GM04503 (cell line): Measurements from ENCODE around the gene NELFA.
"Not testable (repeated sequence)": the region's sequence is repeated elsewhere in the genome, so short reads cannot be mapped to it uniquely, and the experiment has no call there.

Experiments used
- DNase-seq: peaks from one replicate; pipeline ENCODE4 v3.0.0-alpha.2; 2012; ENCODE audit warnings: low read depth

Gene NELFA

DNA sequence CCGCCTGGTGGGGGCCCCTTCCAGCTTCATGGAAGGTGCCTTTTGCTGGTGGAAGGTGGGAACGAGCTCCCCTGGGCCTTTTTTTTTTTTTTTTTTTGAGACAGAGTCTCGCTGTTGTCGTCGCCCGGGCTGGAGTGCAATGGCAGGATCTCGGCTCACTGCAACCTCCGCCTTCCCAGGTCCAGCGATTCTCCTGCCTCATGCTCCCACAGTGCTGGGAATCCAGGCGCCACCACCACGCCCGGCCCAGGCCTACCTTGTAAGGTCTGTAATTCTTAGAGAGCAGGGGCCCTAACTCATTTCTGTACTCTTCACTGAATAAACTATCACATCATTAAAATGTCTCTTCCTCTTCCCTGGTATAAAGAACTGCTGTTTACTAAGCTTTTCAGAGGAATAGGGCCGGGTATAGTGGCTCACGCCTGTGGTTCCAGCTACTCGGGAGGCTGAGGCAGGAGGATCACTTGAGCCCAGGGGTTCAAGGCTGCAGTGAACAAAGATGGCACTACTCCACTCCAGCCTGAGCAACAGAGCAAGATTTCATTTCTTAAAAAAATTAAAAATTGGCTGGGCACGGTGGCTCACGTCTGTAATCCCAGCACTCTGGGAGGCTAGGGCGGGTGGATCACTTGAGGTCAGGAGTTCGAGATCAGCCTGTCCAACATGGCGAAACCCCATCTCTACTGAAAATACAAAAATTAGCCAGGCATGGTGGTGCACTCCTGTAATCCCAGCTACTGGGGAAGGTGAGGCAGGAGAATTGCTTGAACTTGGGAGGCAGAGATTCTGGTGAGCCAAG lies 14.9 kb downstream of the NELFA start:
- not testable (repeated sequence) for DNase-seq

DNA sequence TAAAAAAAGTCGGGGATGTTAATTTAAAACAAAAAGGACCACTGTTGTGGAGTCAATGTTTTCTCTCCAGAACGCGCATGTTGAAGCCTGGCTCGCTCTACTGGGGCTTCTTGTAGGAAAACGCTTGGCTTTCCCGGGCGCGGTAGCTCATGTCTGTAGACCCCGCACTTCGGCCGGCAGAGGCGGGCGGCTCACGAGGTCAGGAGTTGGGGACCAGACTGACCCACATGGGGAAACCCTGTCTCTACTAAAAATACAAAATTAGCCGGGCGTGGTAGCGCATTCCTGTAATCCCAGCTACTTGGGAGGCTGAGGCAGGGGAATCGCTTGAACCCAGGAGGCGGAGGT lies 15.6 kb downstream of the NELFA start:
- DNase-seq: no peak

DNA sequence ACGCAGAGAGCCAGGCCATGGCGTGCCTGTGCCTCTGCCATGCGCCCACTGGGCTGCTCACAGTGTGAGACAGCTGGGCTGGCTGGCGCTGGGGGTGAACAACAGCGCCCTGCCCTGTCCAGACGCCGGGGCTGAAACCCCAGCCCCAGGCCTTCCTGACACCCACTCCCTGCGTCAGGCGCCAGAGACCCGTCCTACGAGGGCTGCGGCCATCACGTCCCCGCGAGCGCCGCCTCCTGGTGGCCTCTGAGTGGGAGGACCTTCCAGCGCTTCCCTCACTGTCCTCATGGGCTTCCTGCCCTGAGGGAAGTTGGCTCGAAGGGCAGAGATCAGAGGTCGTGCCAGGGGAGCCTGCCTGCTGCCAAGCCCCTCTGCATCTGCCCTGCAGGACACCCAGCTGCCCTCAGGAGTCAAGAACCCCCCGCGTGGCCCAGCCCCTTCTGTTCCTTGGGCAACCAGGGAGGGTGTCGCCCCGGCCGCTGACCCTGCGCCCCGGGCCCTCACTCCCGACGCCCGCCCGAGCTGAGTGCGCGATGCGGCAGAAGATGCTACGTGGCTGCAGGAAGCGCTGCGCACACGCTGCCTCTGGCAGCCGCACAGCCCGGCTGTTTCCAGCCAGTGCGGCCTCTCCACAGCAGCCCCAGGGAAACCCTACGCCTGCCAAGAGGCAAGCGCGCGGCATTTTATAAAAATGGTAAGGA lies 16.2 kb downstream of the NELFA start:
- no peak for DNase-seq

DNA sequence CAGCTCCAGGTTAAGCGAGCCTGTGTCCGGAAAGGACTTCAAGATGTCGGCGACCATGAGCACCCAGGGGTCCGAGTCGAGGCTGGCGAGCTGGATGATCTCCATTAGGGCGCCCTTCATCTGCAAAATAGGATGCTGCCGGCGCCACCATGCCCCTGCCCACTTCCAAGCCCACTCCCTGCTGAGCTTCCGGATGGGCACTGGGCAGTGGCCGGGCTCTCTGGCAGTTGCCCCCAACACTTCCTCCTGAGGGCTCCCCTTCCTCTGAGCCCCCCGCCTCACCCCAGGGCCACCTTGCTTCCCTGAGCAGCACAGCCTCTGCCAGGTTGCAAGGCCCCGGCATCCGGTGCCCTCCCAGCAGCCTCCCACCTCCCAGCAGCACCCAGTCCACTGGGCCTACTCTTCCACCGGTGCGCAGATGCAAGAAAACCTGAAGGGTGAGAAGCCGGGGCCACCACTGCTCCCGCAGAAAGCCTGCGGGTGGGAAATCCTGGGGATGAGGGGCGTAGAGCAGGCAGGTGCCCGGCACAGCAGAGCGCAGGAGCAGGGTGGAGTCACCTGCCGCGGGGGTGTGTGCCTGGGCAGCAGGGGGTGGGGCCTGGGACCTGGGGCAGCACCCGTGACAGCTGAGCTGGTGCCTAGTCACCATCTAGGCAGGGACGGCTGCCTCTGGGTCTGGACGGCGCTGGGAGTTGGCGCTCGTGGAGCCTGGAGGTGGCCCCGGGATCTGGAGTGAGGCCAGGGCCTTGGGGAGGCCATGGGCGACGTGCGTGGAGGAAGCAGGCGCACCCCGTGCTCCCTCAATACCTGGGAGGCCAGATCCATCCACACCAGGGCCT lies 17.0 kb downstream of the NELFA start:
- no peak for DNase-seq

DNA sequence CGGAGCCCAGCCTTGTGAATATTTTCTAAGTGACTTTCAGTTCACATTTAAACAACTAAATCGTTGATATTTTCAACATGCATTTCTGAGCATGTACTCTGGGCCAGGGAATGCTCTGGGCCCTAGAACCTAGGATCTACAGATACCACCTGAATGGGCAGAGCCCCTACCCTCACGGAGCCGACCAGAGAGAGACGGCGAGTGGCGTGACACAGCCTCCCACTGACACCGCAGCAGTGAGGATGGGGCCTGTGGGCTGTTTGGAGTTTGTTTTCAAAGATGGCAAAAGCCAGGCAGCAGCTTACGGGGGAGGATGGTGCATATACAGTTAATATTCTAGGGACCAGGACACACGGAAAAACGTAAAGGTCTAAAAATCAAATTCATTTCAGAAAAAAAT lies 17.7 kb downstream of the NELFA start:
- DNase-seq: no peak

DNA sequence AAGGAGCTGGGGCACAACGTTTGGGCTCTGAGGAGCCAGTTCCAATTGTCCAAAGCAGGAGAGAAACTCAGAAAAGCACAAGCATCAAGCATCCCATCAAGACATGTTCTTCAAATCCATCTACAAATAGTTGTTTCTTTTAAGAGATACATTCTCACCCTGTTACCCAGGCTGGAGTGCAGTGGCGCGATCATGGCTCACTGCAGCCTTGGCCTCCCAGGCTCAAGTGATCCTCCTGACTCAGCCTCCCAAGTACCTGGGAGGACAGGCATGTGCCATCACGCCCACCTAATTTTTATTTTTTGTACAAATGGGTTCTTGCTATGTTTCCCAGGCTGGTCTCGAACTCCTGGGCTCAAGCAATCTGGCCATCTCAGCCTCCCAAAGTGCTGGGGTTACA lies 18.1 kb downstream of the NELFA start:
- DNase-seq: no peak

DNA sequence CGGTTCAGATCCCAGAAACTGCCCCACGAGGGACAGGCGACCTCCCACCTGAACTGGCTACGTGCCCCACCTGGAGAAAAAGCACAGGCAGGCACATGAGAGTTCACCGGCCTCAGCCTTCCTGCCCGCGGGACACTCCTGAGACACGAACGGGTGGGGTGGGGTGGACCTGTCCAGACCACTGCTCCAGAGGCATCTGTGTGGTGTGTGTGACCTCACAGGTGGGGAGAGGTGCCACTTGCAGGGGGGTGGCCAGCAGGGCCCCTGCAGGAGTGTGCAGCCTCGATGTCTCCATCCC lies 18.5 kb downstream of the NELFA start:
- DNase-seq: no peak

DNA sequence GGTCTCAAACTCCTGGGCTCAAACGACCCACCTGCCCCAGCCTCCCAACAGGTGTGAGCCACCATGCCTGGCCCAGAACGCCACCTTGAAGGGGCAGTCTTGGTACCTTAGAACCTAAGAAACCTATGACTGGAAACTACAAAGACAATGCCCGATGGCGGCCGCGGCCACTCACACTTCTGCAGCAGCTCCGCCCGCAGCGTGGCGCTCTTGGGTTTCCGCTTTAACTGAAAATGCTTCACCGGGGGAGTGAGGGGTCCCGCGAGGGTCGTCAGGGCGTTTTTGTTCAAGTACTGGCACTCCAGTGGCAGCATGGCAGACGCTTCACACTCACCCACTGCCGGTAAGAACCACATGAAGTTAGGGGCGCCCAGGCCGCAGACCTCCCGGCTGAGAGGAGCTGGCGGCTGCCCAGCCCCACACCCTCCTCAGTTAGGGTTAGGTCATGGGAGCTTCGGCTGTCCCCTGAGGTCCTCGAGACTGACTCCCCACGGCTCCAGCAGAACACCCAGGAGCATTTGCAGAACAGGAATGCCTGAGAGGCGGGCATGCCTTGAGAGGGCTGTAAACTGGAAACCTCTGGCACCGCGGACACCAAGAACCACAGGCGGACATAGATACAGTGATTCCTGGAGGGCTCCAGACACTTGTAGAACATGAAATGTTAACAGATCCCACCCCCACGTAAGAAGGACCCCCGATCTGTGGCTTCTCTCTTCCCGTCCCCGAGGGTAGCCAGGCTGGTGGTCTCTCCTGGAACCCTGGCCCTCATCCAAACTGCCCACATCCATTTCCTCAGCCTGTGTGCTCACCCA lies 19.0 kb downstream of the NELFA start:
- no peak for DNase-seq

DNA sequence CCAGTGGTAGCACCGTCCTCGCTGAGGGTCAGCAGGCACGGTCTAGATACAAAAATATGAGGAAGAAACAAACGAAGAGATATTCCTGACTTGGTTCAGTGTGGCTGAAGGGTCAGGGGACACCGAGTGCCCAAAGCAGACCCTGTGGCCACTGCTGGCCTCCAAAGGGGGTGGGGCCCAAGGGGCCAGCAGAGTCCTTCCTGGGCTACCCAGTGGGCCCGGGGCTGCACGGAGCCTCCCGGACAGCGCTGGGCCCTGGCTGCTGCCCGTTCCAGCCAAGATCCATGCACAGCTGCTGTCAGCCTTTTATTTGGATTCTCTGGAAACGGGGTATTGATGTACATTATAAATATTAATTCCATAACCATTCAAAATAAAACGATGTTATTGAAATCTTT lies 20.4 kb downstream of the NELFA start:
- DNase-seq: no peak

DNA sequence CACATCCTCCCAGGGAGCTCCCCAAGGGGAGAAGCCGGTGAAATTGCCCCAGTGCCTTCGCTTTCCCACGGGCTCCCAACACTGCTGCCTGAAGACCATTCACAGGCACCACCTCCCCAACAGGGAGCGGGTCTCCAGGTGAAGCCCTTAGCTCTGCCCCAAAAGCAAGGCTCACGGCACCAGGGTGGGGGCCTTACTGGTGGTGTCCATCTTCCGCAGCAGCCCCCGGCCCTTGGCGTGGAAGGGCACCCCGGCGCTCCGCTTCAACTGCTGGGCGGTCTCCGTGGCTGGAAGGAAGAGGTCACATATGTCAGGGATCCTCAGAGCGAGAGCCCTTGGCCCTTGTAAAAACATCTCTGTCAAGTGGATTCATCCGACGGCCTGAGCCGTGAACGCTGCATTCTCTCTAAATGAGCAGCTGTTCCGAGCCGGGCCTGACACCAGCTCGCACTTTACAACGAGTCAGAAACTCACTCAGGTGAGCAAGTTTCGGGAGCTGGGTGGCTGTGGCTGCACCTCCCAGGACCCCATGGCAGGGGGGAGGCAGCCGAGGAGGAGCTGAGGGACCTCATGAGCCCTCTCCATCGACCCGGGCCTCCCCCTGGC lies 20.9 kb downstream of the NELFA start:
- no peak for DNase-seq

DNA sequence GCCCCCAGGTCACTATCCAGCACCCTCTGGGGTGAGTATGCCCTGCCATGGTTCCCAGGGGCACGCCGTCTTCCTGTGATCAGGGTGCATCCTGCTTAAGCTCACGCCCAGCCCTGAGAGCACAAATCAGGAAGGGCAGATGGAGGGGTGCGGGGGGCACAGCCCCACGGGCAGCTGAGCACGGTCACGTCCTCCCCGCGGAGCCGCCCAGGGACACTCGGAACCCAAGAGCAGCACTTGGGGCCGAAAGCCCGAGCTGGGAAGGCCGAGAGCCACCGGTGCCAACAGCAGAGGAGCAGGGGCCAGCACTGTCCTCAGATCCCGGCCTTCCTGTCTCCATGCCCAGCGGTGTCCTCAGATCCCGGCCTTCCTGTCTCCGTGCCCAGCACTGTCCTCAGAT lies 21.5 kb downstream of the NELFA start:
- DNase-seq: no peak

DNA sequence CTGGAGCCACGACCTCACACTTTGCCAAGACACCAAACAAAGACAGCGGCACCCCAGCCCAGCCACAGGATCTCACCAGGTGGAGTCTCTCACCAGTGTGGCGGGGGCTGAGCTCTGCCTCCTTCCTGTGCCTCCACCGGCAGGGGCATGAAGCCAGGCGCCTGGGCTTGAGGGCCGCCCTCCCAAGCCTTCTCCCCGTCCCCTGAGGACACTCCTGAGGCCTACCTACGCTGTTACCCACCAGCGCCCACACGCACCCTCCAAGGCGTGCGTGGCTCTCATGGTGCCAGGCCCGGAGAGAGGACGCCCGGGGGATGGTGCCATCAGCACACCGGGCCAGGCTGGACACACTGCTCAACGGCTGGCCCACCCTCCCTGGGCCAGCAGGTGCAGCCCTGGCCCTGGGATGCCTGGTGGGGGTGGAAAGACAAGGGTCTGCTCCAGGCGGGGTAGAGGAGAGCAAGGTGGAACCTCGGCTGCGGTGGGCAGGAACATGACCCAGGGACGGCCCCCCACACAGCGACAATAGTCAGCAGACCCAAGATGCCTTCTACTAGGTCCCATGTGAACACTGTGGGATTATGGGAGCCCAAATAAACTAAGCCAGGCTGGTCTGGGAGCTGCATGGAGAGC lies 22.1 kb downstream of the NELFA start:
- DNase-seq: no peak

DNA sequence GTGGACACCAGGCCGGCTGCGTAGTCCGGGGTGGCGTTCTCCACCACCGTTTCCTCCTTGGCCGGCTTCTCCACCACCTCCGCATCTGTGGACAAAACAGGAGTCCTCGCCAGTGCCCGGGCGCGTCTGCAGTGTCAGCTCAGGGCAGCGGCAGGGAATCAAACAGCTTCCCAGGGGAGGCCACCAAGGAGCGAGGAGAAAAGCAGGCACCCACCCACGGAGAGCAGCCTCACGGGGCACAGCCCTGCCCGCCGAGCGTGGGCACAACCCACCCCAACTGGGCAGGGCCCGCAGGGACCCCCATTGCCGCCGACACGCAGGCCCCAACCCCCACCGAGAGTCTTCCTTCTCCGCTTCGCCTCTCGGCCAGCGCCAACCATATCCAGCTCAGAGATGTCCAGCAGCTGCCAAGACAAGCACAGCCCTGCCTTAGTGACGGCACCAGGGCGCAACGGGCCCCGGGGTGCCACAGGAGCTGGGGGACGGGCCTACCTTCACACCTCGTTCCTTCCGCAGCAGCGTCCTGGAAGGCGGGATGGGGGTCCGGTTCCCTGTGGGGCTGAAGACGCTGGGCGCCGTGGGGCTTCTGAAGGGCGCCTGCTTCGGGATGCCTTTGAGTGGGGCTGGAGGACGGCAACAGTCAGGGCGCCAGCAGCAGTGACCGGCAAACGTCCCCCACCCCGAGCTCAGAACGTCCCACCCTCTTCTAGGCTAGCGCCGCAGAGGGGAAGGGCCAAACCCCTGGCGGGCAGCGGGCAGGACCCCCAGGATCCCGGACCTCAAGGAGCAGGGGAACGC lies 22.8 kb downstream of the NELFA start:
- DNase-seq: no peak

DNA sequence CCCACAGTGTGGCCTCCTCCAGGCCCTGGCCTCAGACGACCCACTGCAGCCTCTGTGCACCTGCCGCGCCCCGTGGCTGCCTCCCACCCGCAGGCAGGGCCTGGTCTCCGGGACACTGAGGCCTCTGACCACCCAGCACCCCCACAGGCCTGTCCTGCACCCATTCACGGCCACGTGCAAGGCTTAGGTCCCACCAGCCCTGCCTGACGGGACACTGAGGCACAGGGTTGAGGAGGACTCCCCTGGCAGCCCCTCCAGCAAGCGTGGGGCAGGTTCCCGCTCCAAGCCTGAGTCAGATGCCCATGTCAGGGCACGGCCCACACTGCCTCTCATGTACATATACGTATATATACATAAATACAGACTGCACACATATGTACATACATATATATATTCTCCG lies 23.5 kb downstream of the NELFA start:
- no peak for DNase-seq

DNA sequence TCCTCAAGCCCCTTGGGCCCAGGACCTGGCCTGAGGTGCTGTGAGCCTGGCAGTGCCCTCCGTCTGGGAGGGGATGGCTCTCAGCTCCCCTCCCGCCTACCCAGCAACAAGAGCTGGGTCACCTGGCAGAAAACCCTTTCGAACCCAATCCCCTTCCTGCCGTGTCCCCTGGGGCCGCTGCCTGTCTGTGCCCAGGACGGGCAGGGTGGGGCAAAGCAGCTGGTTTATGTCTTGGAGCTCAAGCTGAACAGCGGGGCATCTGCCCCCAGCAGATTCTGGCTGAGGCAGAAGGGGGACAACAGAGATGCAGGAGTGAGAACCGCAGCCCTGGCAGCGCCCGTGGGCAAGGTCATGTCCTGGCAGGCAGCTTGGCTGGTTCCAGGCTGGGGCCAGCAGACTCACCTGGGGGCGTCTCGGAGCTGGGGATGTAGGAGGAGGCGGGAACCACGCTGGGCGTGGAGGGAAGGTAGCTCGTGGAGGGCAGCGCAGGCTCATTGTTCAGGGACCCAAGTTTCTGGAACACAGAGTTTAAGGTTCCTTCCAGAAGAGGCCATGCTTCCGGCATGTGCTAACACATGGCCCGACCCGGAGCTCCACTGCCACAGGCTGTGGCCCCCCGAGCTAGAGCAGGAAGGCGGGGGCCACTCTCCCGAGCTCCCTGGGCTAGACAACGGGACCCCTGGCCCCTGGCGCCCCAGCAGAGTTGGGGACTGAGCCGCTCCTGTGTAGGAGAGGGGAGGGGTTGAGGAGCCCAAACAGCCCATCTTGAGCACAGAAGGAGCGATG lies 24.2 kb downstream of the NELFA start:
- DNase-seq: no peak

DNA sequence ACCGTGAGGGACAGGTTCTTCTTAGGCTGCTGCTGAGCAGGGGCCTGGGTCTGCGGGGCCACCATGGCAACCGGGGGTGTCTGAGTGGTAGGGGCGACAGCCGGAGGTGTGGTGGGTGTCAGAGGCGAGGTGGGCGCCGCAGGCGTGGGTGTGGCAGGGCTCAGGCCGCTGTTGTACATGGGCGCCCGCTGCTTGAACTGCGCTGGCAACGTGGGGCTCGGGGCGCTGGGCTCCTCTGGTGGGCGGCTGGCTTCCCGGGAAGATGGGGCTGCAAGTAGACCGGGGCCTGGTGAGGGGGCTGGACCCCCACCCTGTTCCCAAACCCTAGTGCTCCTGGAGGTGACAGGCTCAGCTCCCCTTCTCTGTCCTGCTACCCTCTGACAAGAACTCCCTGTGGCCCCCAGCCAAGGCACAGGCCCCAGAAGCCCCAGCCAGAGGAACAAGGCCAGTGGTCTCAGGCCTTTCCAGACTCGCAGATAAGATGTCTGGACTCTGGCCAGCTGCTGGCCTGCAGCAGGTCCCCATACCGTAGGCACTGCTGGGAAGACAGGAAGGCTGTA lies 24.8 kb downstream of the NELFA start:
- no peak for DNase-seq

DNA sequence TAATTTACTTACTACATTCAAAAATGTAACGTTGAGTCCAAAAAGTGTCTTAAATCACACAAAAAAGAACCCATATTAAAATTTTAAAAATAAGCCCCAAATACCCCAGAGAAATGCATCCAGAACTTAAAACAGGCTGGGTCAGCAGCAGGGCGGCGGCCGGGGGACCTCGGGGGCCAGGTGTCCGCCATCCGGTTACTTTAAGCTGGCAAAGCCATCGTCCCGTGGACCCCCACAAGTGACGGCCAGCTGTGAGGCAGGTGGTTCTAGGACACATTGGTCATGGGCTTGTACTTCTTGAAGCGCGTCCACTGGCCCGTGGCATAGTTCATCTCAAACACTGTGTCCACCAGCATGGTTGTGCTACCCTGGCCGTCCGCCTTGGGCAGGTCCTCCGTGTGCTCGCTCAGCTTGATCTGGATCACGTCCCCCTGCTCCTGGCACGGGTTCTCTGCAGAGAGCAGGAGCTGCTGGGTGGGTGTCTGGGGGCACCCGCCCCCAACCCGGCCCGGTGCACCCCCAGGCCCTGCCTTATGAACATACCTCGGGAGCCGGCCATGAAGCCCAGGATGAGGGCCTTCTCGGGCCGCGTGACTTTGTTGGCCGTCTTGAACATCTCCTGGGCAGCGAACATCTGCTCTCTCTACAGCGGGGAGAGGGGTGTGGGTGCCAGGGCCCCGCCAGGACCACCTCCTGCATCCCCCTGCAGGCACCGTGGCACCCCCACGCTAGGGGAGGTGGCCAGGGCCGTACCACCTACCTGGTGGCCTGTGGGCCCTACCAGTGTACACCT lies 25.5 kb downstream of the NELFA start:
- DNase-seq: no peak
